ENCODE measurements around the gene CDX1. TPM values are rescaled to one million over a fixed set of nuclear protein-coding genes. Genes with fewer than 3 reads are reported as not detected.

CDX1 gene
- total and polyA plus RNA-seq, 2 of the 8 experiments (the other 6 are each of a cell fraction or from before 2014, with no cell fraction given), result not detected

GRCh38 chr5:150196514-150196913 is 29.9 kb downstream of the CDX1 start (continued):
- TF ChIP-seq FOSL1 (IDR thresholded peaks at IDR 0.05; ENCODE audit: insufficient read depth, low read depth, low read length), result no peak
- TF ChIP-seq YY1 (IDR thresholded peaks at IDR 0.05; ENCODE audit: low read depth, low read length), result no peak
- TF ChIP-seq E2F6 (IDR thresholded peaks at IDR 0.05), result no peak
- TF ChIP-seq SRF (IDR thresholded peaks at IDR 0.05; ENCODE audit: low read depth, low read length), result no peak

All from H1 (cell line).